Stimulated activated CD4-positive, alpha-beta T cell treated with anti-CD3 and anti-CD28 coated beads, TNF-alpha, amount 100 ng/mL, for 1 hour (primary cell): ENCODE data around the gene ERC2.

ENCODE experiments used
- DNase-seq, 3 donors: peaks; one replicate each; pipeline ENCODE4 v3.0.0-alpha.2; 2020; ENCODE audit warnings: low read depth in 3 of 3, low spot score in 1 of 3

Gene ERC2

GRCh38 chr3:55765906-55766701, 702.2 kb downstream of the ERC2 start:
- DNase-seq, result no peak

- DNase-seq, result no peak
These were observed 702.9 kb downstream of the ERC2 start for GRCh38 chr3:55765398-55765797.

- DNase-seq, result no peak
These were observed 711.3 kb downstream of the ERC2 start for GRCh38 chr3:55756976-55757375.

- no peak for DNase-seq
These were observed 712.6 kb downstream of the ERC2 start for GRCh38 chr3:55755516-55756205.

- DNase-seq, result no peak
These were observed 715.4 kb downstream of the ERC2 start for GRCh38 chr3:55752911-55753310.

DNA sequence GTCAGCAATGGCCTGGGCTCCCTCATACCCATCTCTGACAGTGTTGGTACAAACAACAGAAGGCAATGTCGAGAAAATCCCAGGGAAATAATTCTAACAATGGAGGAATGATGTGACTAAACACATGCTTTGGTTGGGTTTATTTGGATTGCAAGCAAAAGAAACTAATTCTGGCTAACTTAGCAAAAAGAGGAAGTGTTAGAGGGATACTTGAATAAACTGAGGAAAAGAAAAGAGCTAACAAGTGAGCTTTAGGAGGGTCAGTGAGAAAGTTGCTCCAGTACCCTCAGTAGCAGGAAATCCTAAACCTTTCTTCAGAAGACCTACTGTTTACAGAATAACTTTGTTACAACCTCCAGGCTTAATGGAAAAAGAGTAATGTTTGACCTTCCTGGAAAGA, 716.5 kb downstream of the ERC2 start:
- no peak for DNase-seq

DNA sequence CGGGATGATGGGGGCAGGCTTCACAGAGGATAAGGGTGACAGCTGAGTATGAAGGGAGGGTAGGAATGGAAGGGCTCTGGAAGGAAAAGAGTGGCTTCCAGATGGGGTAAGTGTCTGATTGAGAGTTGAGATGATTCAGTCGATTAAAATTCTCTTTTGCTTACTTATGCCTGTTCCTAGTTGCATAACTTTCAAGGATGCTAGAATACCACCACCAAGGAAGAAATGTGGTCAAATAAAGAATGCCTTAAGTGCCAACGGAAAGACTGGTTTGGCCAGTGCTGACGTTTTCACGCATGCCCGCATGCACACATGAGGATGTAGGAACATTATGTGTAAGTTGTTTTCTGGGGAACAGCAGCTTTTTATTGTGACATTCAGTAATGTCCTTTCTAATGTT, 717.7 kb downstream of the ERC2 start:
- DNase-seq, result no peak

- no peak for DNase-seq
These were observed 719.2 kb downstream of the ERC2 start for GRCh38 chr3:55749036-55749435.

GRCh38 chr3:55746808-55747413, 721.4 kb downstream of the ERC2 start:
- DNase-seq, result no peak

DNA sequence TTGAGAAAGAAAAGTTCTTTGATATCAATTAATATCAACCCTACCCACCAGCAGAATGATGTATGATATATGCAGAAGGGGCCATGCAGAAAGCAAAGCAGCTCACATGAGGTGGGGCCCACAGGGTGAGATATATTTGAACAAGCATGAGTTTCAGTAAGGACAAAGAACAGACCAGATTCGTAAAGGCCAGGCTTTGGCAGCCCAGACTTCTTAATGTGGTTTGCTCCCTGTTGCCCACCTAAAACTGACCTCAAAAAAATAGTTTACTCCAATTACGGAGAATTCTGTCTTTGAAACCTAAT, 725.5 kb downstream of the ERC2 start:
- DNase-seq, result no peak

DNA sequence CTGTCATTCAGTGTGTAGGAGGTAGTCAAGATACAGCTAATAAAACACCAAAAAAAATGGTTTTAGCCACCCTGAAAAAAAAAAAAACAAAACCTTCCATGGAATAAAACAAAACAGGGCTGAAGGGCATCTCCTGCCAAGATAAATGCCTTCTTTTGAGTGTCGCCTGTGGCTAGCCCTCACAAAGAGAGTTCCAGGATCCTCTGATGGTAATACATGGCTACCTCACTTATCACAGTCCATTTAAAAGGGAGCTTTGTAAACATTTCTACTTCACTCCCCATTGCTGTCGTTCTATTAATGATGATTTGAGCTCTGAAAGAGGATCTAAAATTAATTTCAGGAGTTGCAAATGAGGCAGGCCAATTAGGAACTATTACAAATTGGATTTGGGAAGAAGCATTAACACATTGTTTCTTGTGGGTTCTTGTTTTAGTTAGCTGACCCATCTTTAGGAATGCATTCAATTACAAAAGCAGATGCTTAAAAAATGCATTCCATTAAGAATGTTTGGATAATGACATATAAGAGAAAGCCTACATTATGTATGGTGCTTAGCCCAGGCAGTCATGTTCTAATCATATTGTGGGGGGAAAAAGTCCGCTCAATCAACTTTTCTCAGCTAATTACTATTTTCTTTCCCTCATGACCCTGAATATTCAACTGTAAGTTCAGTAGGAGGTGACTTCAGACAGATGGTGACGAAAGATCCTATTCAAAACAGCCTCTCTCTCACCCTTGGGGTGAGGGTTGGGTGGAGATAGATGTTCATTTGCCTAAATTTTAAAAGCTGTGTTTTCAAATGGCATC, 726.0 kb downstream of the ERC2 start:
- DNase-seq, result no peak

GRCh38 chr3:55737186-55737585, 731.1 kb downstream of the ERC2 start:
- DNase-seq, result no peak

DNA sequence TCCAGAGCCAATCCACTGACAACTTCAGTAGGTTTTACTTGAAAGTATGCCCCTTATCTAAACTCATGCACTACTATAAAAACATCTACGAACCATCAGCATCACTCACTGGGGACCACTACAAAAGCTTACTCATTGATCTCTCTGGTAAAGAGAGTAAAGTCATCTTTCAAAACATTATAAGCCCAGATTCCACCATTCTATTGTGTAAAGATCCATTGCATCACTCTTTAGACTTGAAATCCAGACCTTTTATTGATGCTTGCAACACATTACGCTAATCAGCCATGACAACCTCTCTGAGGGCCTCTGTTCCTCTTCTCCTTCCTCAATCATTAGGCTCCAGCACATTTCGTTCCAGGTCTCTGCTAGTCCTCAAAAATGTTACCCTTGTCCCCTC, 732.3 kb downstream of the ERC2 start:
- DNase-seq, result no peak

GRCh38 chr3:55731741-55732140, 736.5 kb downstream of the ERC2 start:
- DNase-seq, result no peak

GRCh38 chr3:55729546-55729945, 738.7 kb downstream of the ERC2 start:
- DNase-seq, result no peak

DNA sequence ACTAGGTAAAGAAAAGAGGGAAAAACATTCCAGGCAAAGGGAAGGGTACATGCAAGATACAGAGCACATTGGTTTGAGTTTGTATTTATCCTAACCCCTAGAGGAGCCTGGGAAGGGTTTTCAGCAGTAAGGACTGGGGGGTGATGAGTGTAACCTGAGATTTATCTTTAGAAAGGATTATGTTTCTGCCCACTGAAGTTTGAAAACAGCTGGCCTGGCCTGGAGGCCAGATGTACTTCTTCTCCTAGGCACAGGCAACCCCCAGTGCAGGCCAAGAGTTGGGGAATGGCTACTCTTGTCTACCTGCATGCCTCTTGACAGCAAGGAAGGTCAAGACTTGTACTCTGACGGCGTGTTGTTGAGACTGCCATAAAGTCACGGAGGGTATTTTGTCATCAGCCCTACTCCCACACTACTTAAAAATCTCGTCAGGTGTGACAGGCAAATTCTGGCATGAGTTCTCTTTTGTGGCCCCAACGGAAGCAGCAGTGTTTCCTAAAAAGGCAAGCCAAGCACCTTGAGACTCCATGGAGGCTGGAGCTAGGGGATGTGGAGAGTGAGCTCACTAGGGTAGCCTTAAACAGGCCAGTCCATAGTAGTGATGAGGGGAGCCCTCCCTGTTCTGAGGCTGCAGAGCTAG, 739.7 kb downstream of the ERC2 start:
- no peak for DNase-seq

DNA sequence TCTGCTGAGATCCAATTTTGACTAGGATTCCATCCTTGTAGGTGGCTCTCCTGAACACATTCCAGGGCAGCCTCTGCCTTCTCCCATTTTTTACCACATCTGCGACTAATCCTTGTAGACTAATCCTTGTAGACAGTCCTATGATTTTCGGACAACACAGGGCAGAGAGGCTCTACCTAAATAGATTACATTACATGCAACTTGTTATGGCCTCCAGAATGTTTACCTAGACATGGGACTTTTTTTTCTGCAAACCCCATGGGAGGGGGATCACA, 741.8 kb downstream of the ERC2 start:
- DNase-seq, result no peak

- DNase-seq, result no peak
These were observed 742.4 kb downstream of the ERC2 start for GRCh38 chr3:55725681-55726500.

GRCh38 chr3:55724821-55725220, 743.4 kb downstream of the ERC2 start:
- no peak for DNase-seq

GRCh38 chr3:55724407-55724784, 743.9 kb downstream of the ERC2 start:
- no peak for DNase-seq
